GM12878 (cell line): ENCODE measurements around the gene FAM78A.

Source experiments
- CBFB ChIP-seq: IDR thresholded peaks from 2 replicates; pipeline ENCODE4 v1.6.1; 2016; ENCODE audit warnings: antibody characterized with exemption, low read depth
- CHD4 ChIP-seq: fragments of 200-600 bp; sonication (generic); IDR thresholded peaks from 2 replicates; pipeline ENCODE4 v1.6.1; 2016; ENCODE audit warnings: mild to moderate bottlenecking
- EED ChIP-seq: sonication (generic); IDR thresholded peaks from 2 replicates; pipeline ENCODE4 v1.6.1; 2016; ENCODE audit warnings: antibody characterized with exemption, low read depth
- GABPA ChIP-seq: IDR thresholded peaks from 2 replicates; pipeline ENCODE4 v1.6.1; 2014; ENCODE audit warnings: antibody characterized with exemption, low read depth, mild to moderate bottlenecking, inconsistent platforms
- NR2C2 ChIP-seq: IDR thresholded peaks from 2 replicates; pipeline ENCODE4 v1.6.1; 2011; ENCODE audit warnings: borderline replicate concordance, low read depth; ENCODE audit not compliant: control insufficient read depth, insufficient read length
- SREBF2 ChIP-seq: IDR thresholded peaks from 2 replicates; pipeline ENCODE4 v1.6.1; 2012; ENCODE audit warnings: mild to moderate bottlenecking, low read length
- TF ChIP-seq, protein P1 (sequence below): IDR thresholded peaks from 2 replicates; pipeline ENCODE4 v1.6.1; 2012; ENCODE audit warnings: low read depth, low read length, improper control_type of control experiment
- TF ChIP-seq, protein P2 (sequence below), 3 experiments: IDR thresholded peaks in 2 of 3; conservative IDR thresholded peaks in 1 of 3; 2 replicates each; pipeline ENCODE4 v1.5.1; 2011; ENCODE audit warnings: low read depth in 3 of 3, low read length in 3 of 3, mild to moderate bottlenecking in 3 of 3, control low read depth in 2 of 3, moderate library complexity in 2 of 3, inconsistent platforms in 1 of 3, mixed read lengths in 1 of 3; ENCODE audit not compliant: control insufficient read depth in 2 of 3, insufficient read depth in 1 of 3; ENCODE audit errors: extremely low read depth in 1 of 3

DNA sequence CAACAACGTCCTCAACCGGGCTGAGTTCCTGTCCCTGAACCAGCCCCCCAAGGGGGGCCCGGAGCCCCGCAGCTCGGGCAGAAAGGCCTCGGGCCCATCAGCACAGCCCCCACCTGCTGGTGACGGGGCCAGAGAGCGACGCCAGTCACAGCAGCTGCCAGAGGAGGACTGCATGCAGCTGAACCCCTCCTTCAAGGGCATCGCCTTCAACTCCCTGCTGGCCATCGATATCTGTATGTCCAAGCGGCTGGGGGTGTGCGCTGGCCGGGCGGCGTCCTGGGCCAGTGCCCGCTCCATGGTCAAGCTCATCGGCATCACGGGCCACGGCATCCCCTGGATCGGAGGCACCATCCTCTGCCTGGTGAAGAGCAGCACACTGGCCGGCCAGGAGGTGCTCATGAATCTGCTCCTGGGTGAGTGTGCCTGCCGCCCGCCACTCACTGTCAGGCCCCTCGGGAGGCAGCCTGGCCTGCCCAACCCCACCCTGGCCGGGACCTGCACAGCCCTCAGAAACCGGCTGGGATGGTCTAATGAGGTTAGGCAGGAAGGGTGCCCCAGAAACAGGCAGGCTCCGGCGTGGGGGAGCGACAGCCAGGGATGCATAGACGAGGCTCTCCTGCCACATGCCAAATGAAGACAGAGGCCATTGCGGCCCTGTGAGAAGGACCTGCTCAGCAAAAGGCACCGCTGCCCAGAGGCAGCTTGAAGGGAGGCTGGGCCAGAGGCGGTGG lies 13.9 kb upstream of the FAM78A start:
- TF ChIP-seq, protein P1, sequence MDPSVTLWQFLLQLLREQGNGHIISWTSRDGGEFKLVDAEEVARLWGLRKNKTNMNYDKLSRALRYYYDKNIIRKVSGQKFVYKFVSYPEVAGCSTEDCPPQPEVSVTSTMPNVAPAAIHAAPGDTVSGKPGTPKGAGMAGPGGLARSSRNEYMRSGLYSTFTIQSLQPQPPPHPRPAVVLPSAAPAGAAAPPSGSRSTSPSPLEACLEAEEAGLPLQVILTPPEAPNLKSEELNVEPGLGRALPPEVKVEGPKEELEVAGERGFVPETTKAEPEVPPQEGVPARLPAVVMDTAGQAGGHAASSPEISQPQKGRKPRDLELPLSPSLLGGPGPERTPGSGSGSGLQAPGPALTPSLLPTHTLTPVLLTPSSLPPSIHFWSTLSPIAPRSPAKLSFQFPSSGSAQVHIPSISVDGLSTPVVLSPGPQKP = no peak
- TF ChIP-seq CHD4 (no peak), EED (no peak), GABPA (no peak), NR2C2 (no peak), CBFB (no peak), SREBF2 (no peak)
- TF ChIP-seq, protein P2, sequence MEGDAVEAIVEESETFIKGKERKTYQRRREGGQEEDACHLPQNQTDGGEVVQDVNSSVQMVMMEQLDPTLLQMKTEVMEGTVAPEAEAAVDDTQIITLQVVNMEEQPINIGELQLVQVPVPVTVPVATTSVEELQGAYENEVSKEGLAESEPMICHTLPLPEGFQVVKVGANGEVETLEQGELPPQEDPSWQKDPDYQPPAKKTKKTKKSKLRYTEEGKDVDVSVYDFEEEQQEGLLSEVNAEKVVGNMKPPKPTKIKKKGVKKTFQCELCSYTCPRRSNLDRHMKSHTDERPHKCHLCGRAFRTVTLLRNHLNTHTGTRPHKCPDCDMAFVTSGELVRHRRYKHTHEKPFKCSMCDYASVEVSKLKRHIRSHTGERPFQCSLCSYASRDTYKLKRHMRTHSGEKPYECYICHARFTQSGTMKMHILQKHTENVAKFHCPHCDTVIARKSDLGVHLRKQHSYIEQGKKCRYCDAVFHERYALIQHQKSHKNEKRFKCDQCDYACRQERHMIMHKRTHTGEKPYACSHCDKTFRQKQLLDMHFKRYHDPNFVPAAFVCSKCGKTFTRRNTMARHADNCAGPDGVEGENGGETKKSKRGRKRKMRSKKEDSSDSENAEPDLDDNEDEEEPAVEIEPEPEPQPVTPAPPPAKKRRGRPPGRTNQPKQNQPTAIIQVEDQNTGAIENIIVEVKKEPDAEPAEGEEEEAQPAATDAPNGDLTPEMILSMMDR (IDR thresholded peaks at IDR 0.05 in 2 of 3, conservative IDR thresholded peaks at IDR 0.05 in 1 of 3; ENCODE audit: control insufficient read depth in 2 of 3, extremely low read depth in 1 of 3, insufficient read depth in 1 of 3, low read depth in 3 of 3, low read length in 3 of 3) = no peak
